Stimulated activated CD4-positive, alpha-beta T cell treated with anti-CD3 and anti-CD28 coated beads, Interleukin-2, amount 100 ng/mL, for 24 hours (primary cell): ENCODE results near the gene KCNAB1.
"Not testable (repeated sequence)": the region's sequence is repeated elsewhere in the genome, so short reads cannot be mapped to it uniquely, and the experiment has no call there.

ENCODE experiments used
- DNase-seq, 2 donors: peaks; one replicate each; pipeline ENCODE4 v3.0.0-alpha.2; 2020

Gene KCNAB1

DNA sequence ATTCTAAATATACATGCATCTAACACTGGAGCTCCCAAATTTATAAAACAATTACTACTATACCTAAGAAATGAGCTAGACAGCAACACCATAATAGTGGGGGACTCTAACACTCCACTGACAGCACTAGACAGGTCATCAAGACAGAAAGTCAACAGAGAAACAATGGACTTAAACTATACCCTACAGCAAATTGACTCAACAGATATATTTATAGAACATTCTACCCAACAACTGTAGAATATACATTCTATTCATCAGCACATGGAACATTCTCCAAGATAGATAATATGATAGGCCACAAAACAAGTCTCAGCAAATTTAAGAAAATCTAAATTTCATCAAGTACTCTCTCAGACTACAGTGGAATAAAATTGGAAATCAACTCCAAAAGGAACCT is 102.0 kb downstream of the KCNAB1 start:
- not testable (repeated sequence) for DNase-seq

DNA sequence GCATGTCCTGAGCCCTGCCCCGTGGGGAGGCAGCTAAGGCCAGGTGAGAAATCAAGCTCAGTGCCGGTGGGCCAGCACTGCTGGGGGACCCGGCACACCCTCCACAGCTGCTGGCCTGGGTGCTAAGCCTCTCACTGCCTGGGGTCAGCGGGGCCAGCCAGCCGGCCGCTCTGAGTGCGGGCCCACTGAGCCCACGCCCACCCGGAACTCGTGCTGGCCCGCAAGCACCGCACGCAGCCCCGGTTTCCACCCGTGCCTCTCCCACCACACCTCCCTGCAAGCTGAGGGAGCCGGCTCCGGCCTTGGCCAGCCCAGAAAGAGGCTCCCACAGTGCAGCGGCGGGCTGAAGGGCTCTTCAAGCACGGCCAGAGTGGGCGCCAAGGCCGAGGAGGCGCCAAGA is 103.7 kb downstream of the KCNAB1 start:
- DNase-seq: not testable (repeated sequence)

DNA sequence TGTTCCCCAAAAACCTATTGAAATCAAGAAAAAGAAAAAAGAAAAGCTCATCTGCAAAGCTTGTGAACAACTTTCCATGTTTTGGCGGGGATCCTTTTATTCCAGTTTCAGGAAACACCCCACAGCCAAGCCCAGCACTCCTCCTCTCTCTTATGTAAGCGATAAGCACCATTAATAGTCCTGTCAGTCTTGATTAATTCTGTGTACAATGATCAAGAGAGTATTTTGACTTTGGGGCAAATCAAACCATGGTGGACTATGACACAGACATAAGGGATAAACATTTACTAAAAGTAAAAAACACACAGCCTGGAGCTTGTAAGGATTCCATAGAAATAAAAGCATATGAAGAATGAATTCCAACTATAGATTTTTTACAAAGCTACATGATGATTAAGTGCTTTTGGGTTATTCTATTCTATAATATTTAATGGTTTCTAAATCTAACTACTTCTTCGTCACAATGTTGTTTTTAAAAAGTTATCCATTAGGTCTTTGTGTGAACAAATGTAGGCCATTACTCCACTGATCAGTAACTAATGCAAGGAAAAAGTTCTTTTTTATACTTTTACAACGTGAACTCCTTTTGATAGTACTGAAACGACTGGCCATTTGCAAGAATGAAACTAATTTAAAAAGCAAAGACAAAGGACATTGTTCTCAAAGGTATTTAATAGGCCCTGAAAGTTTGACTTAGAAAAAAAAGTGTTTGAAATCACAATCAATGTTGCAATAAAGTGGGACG is 106.5 kb downstream of the KCNAB1 start:
- no peak for DNase-seq

DNA sequence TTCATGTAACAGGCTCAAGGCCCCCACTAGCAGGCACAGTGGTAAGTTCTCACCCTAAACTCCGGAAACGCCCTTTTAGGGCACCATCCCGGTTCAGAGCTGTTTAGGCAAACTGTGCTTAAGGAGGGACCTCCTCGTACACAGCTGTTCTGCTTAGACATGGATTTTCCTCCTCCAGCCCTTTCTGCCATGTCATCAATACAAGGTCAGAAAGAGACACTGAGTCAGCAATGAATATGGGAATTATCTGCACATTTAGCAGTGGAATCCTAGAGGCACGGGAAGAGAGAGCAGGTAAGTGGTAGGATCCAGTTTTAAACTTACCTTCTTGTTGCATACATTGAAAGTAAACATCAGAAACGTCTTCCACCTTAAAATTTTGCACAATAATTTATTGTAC is 107.3 kb downstream of the KCNAB1 start:
- no peak for DNase-seq

DNA sequence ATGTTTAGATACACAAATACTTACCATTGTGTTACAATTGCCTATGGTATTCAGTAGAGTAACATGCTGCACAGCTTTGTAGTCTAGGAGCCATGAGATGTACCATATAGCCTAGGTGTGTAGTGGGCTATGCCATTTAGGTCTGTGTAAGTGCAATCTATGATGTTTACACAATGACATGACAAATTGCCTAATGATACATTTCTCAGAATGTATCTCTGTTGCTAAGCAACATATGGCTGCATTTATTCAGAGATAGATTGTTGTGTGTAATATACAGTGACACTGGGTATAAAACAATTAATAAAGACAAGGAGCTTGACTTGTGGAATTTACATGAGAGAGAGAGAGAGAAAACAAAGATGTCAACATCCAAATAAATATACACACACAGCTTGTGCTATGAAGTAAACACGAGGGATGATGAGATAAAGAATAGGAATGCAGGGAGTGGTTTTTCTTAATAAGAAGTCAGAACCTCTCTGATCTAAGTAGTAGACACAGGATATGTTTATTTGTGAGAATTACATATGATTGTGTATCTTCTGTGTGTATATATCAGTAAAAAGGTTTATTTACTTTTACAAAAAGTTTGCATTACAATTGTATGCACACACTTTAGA is 110.0 kb downstream of the KCNAB1 start:
- DNase-seq: no peak

DNA sequence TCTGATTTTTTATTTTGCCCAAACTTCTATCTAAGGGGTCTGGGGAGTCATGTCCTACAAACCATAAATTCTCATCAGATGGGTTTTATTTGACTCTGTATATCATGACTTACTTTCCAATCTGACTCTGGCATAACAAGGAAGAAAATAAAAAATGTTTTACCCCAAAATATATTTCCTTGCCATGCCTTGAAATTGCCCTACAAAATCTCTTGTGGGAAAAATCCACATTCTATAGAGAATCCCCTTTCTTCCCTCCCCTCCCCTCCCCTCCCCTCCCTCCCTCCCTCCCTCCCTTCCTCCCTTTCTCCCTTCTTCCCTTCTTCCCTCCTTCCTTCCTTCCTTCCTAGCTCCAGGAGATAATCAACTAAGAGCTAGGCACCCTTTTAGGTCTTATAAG is 110.8 kb downstream of the KCNAB1 start:
- not testable (repeated sequence) for DNase-seq

DNA sequence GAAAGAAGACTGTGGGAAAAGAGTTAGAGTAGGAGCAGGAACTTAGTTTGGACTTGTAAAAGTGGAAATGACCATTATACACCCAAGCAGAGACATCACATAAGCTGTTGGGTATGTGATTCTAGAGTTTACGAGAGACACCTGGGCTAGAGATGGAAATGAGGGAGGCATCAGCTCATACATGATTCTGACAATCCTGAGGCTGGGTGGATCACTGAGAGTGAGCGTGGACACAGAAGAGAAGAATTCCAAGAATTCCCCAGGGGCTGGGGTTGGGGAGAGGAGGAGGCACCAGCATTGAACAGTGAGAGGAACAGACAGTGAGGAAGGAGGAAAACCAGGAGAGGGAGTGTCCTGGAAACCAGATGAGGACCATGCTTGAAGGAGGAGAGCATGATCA is 113.5 kb downstream of the KCNAB1 start:
- DNase-seq: no peak

DNA sequence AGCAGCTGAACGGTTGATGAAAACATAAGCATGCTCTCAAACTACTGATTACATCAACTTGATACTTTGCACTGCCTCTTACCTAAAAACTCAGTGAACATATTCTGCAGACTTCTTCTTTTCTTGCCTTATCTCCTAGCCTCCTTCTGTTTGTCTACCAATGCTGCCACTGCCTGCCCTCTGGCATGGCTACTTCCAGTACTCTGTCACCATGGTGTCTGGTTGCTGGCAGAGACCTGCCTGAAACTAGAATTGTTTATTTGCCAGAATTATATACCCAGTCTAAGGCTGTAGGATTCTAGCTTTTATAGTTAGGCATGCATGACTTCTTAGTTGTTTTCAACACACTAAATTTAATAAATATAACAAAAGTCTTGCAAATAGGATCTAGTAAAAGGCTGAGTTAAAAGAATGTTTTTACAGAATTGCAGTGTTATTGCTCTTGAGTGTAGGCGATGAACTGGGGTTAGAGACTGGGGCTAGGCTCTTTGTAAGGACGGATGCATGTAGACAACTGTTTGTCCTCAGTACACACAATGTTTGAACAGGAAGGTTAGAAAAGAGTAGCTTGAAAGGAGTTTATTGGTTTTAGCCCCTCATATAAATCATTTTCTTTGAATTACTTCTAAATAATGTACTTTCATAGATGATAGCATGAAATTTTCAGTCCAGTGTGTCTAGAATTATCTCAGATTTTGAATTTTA is 116.3 kb downstream of the KCNAB1 start:
- no peak for DNase-seq

DNA sequence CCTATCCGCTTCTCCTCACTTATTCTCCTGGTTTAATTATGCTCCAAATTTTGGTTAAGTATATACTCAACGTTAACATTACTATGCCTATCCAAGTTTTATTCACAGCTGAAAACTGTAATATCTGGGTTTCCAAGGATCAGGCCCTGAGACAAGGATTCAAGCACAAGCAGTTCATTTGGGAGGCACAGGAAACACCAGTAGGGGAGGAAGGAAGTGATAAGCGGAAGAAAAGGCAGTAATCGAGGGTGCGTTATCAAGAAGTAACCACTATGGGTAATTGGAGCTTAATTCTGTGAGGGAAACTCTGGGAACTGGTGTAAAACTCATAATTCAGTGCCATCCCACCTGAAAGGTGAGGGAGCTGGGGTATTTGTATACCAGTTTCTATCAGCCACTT is 120.3 kb downstream of the KCNAB1 start:
- DNase-seq: no peak

DNA sequence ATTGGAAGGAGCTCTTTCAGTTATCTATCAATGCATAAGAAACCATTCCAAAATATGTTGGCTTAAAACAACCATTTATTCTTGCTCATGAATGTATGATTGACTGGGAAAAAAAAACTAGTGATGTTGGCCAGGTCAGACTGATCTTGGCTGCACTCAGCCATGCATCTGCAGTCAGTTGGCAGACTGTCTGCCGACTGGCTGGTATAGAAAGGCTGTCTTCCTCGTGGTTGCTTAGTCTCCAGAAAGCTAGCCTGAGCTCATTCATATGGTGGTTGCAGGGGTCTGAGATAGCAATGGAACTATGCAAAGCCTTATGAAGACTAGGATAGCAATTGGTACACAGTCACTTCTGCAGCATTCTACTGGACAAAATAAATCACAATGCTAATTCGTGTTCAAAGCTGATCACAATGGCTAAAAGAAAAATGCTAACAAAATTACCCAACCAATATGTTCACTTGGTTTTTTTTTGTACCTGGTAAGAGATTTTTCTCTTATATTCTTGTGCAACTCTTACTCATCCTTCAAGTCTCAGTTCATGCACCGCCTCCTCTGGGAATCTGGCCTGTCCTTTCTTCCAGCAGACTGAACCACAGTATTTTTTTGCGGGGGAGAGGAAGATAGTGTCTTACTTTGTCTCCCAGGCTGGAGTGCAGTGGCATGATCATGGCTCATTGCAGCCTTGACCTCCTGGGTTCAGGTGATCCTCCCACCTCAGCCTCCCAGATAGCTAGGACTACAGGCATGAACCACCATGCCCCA is 126.8 kb downstream of the KCNAB1 start:
- DNase-seq: no peak

DNA sequence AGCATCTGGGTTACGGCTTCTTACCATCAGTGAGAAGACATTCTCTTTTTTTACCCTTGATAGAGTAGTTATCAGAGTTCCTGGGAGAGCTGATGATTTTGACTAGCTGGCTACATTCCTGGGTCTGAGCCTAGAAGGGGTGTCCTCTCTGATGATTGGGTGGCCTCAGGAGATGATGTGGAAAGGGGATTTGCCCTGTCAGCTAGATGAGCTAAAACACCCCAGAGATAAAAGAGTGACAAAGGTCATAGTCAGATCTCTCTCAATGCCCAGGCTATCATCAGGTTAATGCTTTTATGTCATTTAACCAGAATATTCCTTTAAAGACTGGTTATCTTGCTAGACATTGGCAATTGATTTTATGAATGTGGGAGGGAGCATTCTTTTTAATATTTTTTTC is 130.2 kb downstream of the KCNAB1 start:
- no peak for DNase-seq

DNA sequence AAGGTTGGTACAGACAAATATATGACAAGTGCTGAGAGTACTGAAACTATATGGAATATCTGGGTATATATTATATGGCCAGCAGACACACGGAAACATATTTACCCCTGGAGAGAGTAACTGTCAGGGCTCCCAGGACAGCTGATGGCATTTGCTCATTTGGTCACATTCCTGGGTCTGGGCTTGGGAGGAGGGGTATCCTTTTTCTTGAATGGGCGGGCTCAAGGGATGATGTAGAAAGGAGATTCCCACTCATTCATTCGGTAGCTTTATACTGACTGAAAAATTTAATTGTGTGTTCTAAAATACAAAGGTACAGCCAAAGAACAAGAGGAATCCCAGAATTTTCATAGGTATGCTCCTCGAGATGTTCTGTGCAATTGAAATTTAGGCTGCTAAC is 131.0 kb downstream of the KCNAB1 start:
- DNase-seq: no peak

DNA sequence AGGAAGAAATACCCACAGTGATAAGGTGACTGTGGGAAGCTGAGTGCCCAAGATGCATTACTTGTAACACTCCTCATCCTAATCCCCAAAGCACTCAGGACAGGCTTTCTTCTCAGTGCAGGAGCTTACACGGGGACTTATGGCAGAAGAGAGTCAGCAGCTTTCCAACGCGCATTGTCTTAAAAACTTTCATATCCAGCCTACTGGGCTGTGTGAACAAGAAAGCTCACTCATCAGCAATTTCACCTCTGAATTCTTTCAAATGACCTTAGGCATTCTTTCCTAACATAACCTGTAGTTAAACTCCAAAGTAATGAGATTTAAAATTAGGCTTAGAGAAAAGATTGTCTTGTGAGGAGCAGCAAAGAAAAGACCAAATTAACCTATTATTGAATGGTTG is 132.3 kb downstream of the KCNAB1 start:
- no peak for DNase-seq

DNA sequence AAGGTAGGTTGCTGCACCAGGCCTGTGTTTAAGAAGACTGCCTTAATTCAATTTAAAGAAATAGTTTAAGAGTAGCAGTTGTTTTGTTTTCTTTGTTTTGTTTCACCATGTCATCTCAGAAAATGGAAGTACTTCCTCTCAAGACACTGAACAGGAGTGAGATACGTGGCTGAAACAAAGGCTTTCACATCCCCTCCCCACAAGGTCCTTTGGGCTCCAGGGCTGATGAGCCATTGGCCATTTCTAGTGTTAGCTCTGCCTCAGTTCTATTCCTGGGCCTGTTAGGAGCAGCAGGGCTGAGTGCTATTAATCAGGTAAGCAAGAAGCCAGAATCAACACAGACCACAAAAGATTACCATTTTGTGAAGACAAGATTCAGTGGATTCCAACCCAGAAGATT is 132.8 kb downstream of the KCNAB1 start:
- no peak for DNase-seq

DNA sequence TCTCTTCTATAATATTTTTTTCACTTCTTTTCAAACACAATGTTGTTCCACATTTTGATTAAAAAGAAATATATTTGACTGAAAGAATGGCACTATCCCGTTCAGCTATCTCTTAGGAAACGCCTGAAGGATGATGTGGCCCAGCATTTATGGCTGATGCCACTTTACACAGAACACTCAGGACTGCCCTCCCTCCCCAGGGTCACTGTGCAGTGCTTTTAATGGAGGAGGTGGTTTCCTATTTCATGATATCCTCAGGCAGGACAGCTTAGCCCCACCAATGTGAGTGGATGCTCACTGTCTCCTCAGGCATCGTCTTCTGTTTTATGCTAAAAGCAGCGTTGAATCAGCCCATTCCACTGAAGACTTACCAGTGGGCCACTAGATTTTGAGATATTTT is 135.9 kb downstream of the KCNAB1 start:
- DNase-seq: no peak

DNA sequence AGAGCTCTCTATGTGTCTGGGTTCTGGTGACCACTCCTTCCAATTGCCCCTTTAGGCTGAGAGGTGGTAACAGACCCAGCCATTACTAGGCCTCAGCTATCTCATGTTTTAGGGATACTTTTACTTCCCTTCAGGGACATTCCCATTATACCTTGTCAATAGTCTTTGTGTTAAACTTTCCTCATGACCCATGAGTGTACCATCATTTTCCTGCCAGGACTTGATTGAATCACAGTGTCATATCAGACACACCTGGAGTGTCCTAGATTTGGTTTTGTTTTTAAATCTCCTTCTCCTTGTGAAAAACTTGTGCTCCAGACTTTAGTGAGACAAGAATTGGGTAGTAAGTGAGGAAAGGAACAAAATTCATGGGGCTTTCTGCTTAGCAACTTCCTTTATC is 136.6 kb downstream of the KCNAB1 start:
- DNase-seq: no peak

DNA sequence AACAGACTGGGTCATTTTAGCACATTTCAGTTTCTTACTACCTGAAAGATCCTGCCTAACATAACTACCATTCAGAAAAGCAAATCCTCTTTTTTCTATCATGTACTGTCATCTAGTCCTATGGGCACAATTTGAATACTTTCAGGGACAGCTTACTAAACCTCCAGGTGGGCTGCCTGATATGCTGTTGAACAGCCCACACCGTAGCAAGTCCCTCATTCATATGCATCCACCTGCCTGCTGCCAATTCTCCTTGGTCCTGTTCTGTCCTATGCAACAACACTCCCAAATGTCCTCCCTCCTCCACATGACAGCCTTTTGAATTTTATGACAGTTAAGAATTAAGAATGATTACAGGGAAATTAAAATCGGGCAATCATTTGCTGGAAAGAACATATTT is 137.9 kb downstream of the KCNAB1 start:
- DNase-seq: no peak

DNA sequence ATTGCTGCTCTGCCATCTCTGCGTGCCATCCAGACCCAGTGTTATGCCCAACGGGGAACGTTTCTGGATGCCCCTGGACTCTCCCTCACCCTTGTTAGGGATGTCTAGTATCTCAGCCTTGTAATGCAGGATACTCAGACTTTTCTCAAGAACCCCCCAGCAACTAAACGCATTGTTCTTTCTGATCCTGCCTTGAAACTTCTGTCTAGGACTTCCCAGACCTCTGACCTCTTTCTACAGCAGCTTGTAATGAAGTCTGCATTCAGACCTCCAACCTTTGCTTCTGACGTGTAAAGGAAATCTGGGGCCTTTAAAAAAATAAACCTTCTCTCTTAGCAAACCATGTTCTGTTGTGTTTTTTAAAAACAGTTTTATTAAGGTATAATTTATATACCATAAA is 139.5 kb downstream of the KCNAB1 start:
- no peak for DNase-seq

DNA sequence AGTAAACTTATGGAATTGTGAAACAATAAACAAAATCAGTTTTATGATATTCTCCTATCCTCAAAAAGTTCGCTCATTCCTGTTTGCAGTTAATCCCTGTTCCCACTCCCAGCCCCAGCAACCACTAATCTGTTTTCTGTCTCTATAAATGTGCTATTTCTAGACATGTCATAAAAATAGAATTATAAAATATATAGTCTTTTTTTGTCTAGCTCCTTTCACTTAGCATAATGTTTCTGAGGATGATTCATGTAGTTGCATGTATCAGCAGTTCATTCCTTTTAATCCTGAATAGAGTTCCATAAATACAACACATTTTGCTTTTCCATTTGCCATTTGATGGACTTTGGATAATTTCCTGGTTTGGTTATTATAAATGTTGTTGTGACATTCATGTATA is 140.0 kb downstream of the KCNAB1 start:
- DNase-seq: no peak

DNA sequence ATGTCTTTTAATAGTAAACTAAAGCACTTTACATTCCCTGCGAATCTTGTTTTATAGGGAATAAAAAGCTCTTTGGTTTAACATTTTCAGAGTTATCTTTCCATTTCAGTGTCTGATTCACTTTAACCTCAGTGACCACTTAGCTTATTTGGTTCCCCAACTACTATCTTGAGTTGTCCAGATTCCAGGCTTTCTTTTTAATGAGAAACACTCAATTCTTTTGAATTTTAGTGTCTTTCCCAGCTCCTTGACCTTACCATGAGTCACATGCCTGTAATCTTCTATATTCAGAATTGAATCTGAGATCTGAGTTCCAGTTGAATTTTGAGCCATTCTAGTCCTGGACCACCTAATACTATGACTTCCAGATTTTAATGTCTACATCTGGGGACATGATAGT is 144.4 kb downstream of the KCNAB1 start:
- no peak for DNase-seq

DNA sequence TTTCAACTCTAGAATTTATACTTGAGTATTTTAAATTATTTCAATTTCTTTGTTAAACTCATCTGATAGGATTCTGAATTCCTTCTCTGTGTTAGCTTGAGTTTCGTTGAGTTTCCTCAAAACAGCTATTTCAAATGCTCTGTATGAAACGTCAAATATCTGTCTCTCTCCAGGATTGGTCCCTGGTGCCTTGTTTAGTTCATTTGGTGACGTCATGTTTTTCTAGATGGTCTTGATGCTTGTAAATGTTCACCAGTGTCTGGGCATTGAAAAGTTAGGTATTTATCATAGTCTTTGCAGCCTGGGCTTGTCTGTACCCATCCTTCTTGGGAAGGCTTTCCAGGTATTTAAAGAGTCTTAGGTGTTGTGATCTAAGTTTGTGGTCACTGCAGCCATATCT is 151.1 kb downstream of the KCNAB1 start:
- DNase-seq: no peak

DNA sequence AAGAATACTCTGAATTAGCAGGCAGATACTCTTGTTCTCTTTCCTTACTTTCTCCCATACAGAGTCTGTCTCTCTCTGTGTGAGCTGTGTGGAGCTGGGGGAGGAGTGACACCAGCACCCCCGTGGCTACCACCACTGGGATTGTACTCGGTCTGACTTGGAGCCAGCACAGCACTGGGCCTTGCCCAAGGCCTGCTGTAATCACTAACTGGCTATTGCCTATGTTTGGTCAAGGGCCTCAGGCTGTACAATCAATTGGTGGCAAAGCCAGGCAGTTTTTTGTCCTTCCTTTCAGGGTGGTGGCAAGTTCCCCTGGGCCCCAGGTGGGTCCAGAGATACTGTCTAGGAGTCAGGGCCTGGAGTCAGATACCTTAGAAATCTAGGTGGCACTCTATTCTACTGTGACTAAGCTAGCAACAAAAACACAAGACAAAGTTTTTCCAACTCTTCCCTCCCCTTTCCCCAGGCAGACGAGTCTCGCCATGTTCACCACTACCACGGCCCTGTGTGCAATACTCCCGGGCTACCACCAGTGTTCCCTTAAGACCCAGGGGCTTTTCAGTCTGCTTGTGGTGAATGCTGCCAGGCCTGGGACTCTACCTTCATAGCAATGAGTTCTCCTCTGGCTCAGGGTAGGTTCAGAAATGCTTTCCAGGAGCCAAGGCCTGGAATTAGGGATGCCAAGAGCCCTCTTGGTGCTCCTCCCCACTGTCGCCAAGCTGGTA is 151.8 kb downstream of the KCNAB1 start:
- DNase-seq: no peak
